Gastrocnemius medialis (tissue), 4 donors: ENCODE data around the gene TGFBR2. TPM values are rescaled to one million over a fixed set of nuclear protein-coding genes. Genes with fewer than 3 reads are reported as not detected.

Experiments
- ATAC-seq, 2 donors: fragments of 150-250 bp; one replicate each; pipeline ENCODE4 v1.9.1; 2016
- DNase-seq, 2 donors: peaks; one replicate each; pipeline ENCODE4 v3.0.0-alpha.2; 2019
- H3K27ac ChIP-seq, 4 donors: fragments of 200-600 bp; sonication (generic); 1 replicate in 1 of 4; 2 replicates in 3 of 4; pipeline ENCODE4 v1.5.1; 2016 to 2018; ENCODE audit warnings: mild to moderate bottlenecking in 2 of 4, moderate library complexity in 1 of 4
- H3K27me3 ChIP-seq, 3 donors: fragments of 200-600 bp; sonication (generic) in 2 of 3; 1 replicate in 1 of 3; 2 replicates in 2 of 3; pipeline versions ENCODE4 v1.5.1 to v1.6.0; 2016 to 2019; ENCODE audit warnings: mild to moderate bottlenecking in 1 of 3, moderate library complexity in 1 of 3
- H3K36me3 ChIP-seq, 2 donors: fragments of 200-600 bp; sonication (generic) in 1 of 2; one replicate each; pipeline ENCODE4 v1.5.1; 2017 to 2018
- H3K4me1 ChIP-seq, 2 donors: fragments of 200-600 bp; sonication (generic) in 1 of 2; one replicate each; pipeline ENCODE4 v1.5.1; 2016 to 2017; ENCODE audit warnings: mild to moderate bottlenecking in 2 of 2
- H3K4me3 ChIP-seq, 4 donors: fragments of 200-600 bp; sonication (generic) in 3 of 4; 1 replicate in 1 of 4; 2 replicates in 3 of 4; pipeline ENCODE4 v1.5.1; 2016 to 2019; ENCODE audit warnings: mild to moderate bottlenecking in 2 of 4
- H3K9me3 ChIP-seq, 3 donors: fragments of 200-600 bp; sonication (generic) in 2 of 3; 1 replicate in 1 of 3; 2 replicates in 2 of 3; pipeline ENCODE4 v1.5.1; 2016 to 2019
- CTCF ChIP-seq, 5 experiments: fragments of 450-650 bp in 3 of 5; fragments of 200-600 bp in 2 of 5; sonication (generic) in 2 of 5; IDR thresholded peaks in 4 of 5; conservative IDR thresholded peaks in 1 of 5; 1 replicate in 4 of 5; 2 replicates in 1 of 5; pipeline ENCODE4 v1.5.1; 2016 to 2019; ENCODE audit warnings: antibody characterized with exemption in 5 of 5, mild to moderate bottlenecking in 3 of 5, moderate library complexity in 3 of 5
- POLR2A ChIP-seq, 2 donors: fragments of 450-650 bp; IDR thresholded peaks; one replicate each; pipeline ENCODE4 v1.6.1; 2017; ENCODE audit warnings: antibody characterized with exemption in 2 of 2, mild to moderate bottlenecking in 2 of 2, moderate library complexity in 2 of 2
- in situ Hi-C, 4 donors: fragments of 200-750 bp; cut with MboI; loops; one replicate each; pipeline versions ENCODE4 v1.15.0 to v1.8.0; 2017; ENCODE audit warnings: low sequenced_read_pairs in 4 of 4
- intact Hi-C: fragments of 100-400 bp; cut with DNase I; formaldehyde crosslinking; loops from one replicate; pipeline ENCODE4 v1.15.1; 2023; ENCODE audit warnings: low total_unique reads
- total RNA-seq, 4 donors: library from RNA; depleted of rRNA; stranded (reverse); fragments of >200 nt; gene quantifications; one replicate each; pipeline versions ENCODE4 v1.1.0 to v1.2.3, GENCODE V29; 2016

Gene TGFBR2
- total RNA-seq, 4 donors from 2014 or later, result 38.3 to 53.8 (median 47.2) TPM

- Histone ChIP-seq H3K9me3 (no peaks in the 10 kb centered on the region), H3K36me3 (peaks cover 0 to 30% of the 10 kb centered on the region in 2 donors), H3K27ac (no peak overlapping the region), H3K4me3 (no peak overlapping the region), H3K4me1 (peaks cover 0 to 5% of the 10 kb centered on the region in 2 donors), H3K27me3 (no peaks in the 10 kb centered on the region)
- in situ Hi-C loops (loop anchor here in 2 of 4 donors (25.0 kb wide), 2 partner anchors 163 to 638 kb away; no protein-coding TSS in a partner anchor), intact Hi-C loops (no loop called here)
- no peak for TF ChIP-seq CTCF (IDR thresholded peaks at IDR 0.05 in 4 of 5, conservative IDR thresholded peaks at IDR 0.05 in 1 of 5)
- no peak for TF ChIP-seq POLR2A (IDR thresholded peaks at IDR 0.05)
- ATAC-seq (no peak), DNase-seq (no peak)
Observed at GRCh38 chr3:30675006-30675405, 68.6 kb downstream of the TGFBR2 start.

GRCh38 chr3:30675774-30676173, 69.4 kb downstream of the TGFBR2 start:
- intact Hi-C loops (no loop called here), in situ Hi-C loops (loop anchor here in 2 of 4 donors (25.0 kb wide), 2 partner anchors 163 to 638 kb away; no protein-coding TSS in a partner anchor)
- Histone ChIP-seq H3K9me3 (no peaks in the 10 kb centered on the region), H3K27me3 (no peaks in the 10 kb centered on the region), H3K27ac (no peak overlapping the region), H3K4me1 (peaks cover 0 to 7% of the 10 kb centered on the region in 2 donors), H3K4me3 (no peak overlapping the region), H3K36me3 (peaks cover 0 to 30% of the 10 kb centered on the region in 2 donors)
- ATAC-seq (no peak), DNase-seq (no peak)
- TF ChIP-seq CTCF (IDR thresholded peaks at IDR 0.05 in 4 of 5, conservative IDR thresholded peaks at IDR 0.05 in 1 of 5), result no peak
- TF ChIP-seq POLR2A (IDR thresholded peaks at IDR 0.05), result no peak

- TF ChIP-seq POLR2A (IDR thresholded peaks at IDR 0.05) (no peak), CTCF (IDR thresholded peaks at IDR 0.05 in 4 of 5, conservative IDR thresholded peaks at IDR 0.05 in 1 of 5) (no peak)
- Histone ChIP-seq H3K9me3 (no peaks in the 10 kb centered on the region), H3K4me3 (no peak overlapping the region), H3K27ac (peak overlapping the region in 1 of 4 donors; percentile 2), H3K27me3 (no peaks in the 10 kb centered on the region), H3K36me3 (peaks cover 0 to 30% of the 10 kb centered on the region in 2 donors), H3K4me1 (peaks cover 0 to 16% of the 10 kb centered on the region in 2 donors)
- no peak for ATAC-seq
- intact Hi-C loops, result no loop called here
- DNase-seq, result no peak
- in situ Hi-C loops, result loop anchor here in 2 of 4 donors (25.0 kb wide), 2 partner anchors 164 to 639 kb away; no protein-coding TSS in a partner anchor
Observed at GRCh38 chr3:30676424-30677346, 70.3 kb downstream of the TGFBR2 start.

- no peak overlapping the region for H3K4me3 ChIP-seq
- DNase-seq (no peak), ATAC-seq (no peak)
- H3K27ac ChIP-seq, result no peak overlapping the region
- H3K27me3 ChIP-seq, result no peaks in the 10 kb centered on the region
- no peaks in the 10 kb centered on the region for H3K9me3 ChIP-seq
- in situ Hi-C loops (loop anchor here in 2 of 4 donors (25.0 kb wide), 2 partner anchors 165 to 640 kb away; no protein-coding TSS in a partner anchor), intact Hi-C loops (no loop called here)
- no peak for TF ChIP-seq POLR2A (IDR thresholded peaks at IDR 0.05)
- no peak for TF ChIP-seq CTCF (IDR thresholded peaks at IDR 0.05 in 4 of 5, conservative IDR thresholded peaks at IDR 0.05 in 1 of 5)
- peaks cover 0 to 24% of the 10 kb centered on the region in 2 donors for H3K36me3 ChIP-seq
- H3K4me1 ChIP-seq, result peaks cover 2 to 21% of the 10 kb centered on the region in 2 donors
Observed at GRCh38 chr3:30677347-30677685, 70.9 kb downstream of the TGFBR2 start.
